Kidney (tissue), 14 donors: ENCODE data around the gene DOK6. TPM values are rescaled to one million over a fixed set of nuclear protein-coding genes. Genes with fewer than 3 reads are reported as not detected.

ENCODE experiments used
- DNase-seq, 5 donors: peaks; one replicate each; pipeline ENCODE4 v3.0.0-alpha.2; 2013 to 2020
- FAIRE-seq: peaks from 2 replicates; lab custom pipeline; 2012; peaks lifted over from hg19 to GRCh38; lab: Jason Lieb, UNC
- H3K27ac ChIP-seq, 2 donors: one replicate each; pipeline ENCODE4 v1.7.0; 2013; ENCODE audit warnings: low read depth in 2 of 2, low read length in 2 of 2, inconsistent platforms in 1 of 2
- H3K27me3 ChIP-seq: one replicate; pipeline ENCODE4 v1.7.1; 2013; ENCODE audit warnings: low read length, inconsistent platforms; ENCODE audit not compliant: control insufficient read depth, insufficient read depth
- H3K36me3 ChIP-seq, 3 donors: one replicate each; pipeline versions ENCODE4 v1.7.0 to v1.7.1; 2013; ENCODE audit warnings: low read length in 3 of 3, control low read depth in 1 of 3, inconsistent platforms in 1 of 3; ENCODE audit not compliant: insufficient read depth in 3 of 3, control insufficient read depth in 2 of 3
- H3K4me1 ChIP-seq, 3 donors: one replicate each; pipeline versions ENCODE4 v1.7.0 to v1.7.1; 2013; ENCODE audit warnings: low read length in 3 of 3, inconsistent platforms in 1 of 3, low read depth in 1 of 3; ENCODE audit not compliant: control insufficient read depth in 2 of 3, insufficient read depth in 2 of 3
- H3K4me3 ChIP-seq, 3 donors: one replicate each; pipeline versions ENCODE4 v1.7.0 to v1.8.1; 2013; ENCODE audit warnings: low read length in 3 of 3, control low read depth in 1 of 3, inconsistent platforms in 1 of 3
- H3K9ac ChIP-seq, 3 donors: one replicate each; pipeline versions ENCODE4 v1.7.0 to v1.7.1; 2013; ENCODE audit warnings: low read length in 3 of 3, control low read depth in 1 of 3, inconsistent platforms in 1 of 3
- H3K9me3 ChIP-seq, 3 donors: one replicate each; pipeline versions ENCODE4 v1.7.0 to v1.7.1; 2013; ENCODE audit warnings: low read length in 3 of 3, control low read depth in 1 of 3, inconsistent platforms in 1 of 3; ENCODE audit not compliant: control insufficient read depth in 2 of 3, insufficient read depth in 1 of 3
- CTCF ChIP-seq: IDR thresholded peaks from 3 replicates; pipeline ENCODE4 v1.5.1; 2012; ENCODE audit warnings: mild to moderate bottlenecking, moderate library complexity, borderline replicate concordance; ENCODE audit not compliant: insufficient read depth; ENCODE audit errors: extremely low read depth
- intact Hi-C: fragments of 100-400 bp; cut with DNase I; formaldehyde crosslinking; loops from one replicate; pipeline ENCODE4 v1.11.1; 2022
- polyA plus RNA-seq: library from polyadenylated mRNA; stranded (reverse); fragments of 350-450 nt; fragmentation: Illumina TruSeq; extraction: RNeasy Lipid Tissue Mini Kit (QIAGEN cat#74804); gene quantifications from one replicate; pipeline ENCODE4 v1.2.3, GENCODE V29; 2014; ENCODE audit warnings: low read depth, low replicate concordance; ENCODE audit not compliant: insufficient read depth
- total RNA-seq: library from RNA; stranded (reverse); fragmentation: NEBNext Ultra II Directional; extraction: Animal tissue kit (Norgen Biotek cat#: 25700); gene quantifications from one replicate; pipeline ENCODE4 v1.2.1, GENCODE V29; 2021
- donor health status: control.
- donor health status: control.
- donor health status: control.
- donor health status: control.
- donor health status: control.
- donor health status: DM: yes; HTN: yes; CAD: no.
- donor health status: Normal renal cell carcinoma (clear cell type).

DOK6 gene
- total and polyA plus RNA-seq, 2 donors from 2014 or later: 3.8 to 4.6 TPM

DNA sequence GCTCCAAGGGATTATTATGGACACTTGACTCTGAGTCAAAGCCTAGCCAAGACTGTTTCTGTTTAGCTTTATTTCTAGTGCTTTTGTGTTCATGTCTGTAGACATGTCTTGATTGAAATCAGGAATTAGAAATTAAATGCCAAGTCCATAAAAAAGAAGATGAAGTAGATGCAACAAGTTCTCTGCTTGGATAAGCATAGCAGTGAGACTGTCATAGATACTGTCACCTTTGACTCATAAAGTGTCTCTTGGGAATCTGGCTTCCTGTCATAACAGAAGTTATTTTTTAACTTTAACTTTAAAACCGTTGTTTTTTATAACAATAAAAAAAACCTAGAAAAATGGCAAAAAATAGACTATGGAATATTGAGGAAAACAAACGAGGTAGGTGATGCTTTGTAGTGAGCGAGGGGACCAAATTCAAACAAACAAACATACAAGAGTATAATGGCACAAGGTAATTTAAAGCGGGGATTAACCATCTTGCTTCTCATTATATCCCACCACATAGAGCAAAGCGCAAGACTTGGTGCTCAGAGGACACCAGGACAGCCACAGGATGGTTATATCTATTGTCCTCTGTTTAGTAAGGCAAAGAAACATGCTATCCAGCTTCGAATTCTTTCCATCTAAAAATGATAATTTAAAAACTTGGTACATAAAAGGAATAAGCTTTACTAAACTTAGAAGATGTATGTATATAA is 482.4 kb downstream of the DOK6 start:
- no peaks in the 10 kb centered on the region for H3K36me3 ChIP-seq
- DNase-seq: peak in 1 of 5 donors; percentile 13

DNA sequence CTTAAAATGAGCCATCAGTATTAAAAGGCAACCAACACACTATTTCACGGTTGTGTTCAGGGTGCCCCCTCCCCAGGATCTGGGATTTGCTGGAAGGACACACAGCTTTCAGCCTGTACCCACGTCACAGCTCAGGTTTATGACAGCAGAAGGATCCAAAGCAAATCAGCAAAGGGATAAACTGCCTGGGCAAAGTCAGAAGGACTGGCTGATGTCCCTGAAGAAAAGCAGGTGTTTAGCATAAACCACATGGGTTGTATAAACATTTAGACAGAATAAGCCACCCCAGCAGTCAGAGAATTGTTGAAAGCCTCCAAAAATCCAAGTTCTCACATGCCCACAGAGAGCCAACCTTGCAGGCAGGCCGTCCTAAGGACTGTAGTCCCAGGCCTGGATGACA is 483.1 kb downstream of the DOK6 start:
- TF ChIP-seq CTCF: no peak
- Histone ChIP-seq H3K9ac (no peak overlapping the region), H3K4me3 (no peak overlapping the region), H3K4me1 (no peaks in the 10 kb centered on the region), H3K27me3 (no peaks in the 10 kb centered on the region), H3K36me3 (no peaks in the 10 kb centered on the region), H3K27ac (no peak overlapping the region), H3K9me3 (no peaks in the 10 kb centered on the region)
- intact Hi-C loops: no loop called here
- FAIRE-seq: no peak
- DNase-seq: no peak

More for the DNA sequence above, 482.4 kb downstream of the DOK6 start:
- Histone ChIP-seq H3K27ac (no peak overlapping the region), H3K4me3 (no peak overlapping the region), H3K27me3 (no peaks in the 10 kb centered on the region), H3K9ac (no peak overlapping the region), H3K4me1 (no peaks in the 10 kb centered on the region), H3K9me3 (no peaks in the 10 kb centered on the region)
- FAIRE-seq: no peak
- TF ChIP-seq CTCF: no peak
- intact Hi-C loops: no loop called here

- DNase-seq (no peak), FAIRE-seq (no peak)
- H3K36me3 ChIP-seq: no peaks in the 10 kb centered on the region
- H3K9ac ChIP-seq: no peak overlapping the region
- TF ChIP-seq CTCF: no peak
- H3K4me1 ChIP-seq: no peaks in the 10 kb centered on the region
- intact Hi-C loops: no loop called here
- H3K9me3 ChIP-seq: no peaks in the 10 kb centered on the region
- H3K27me3 ChIP-seq: no peaks in the 10 kb centered on the region
- no peak overlapping the region for H3K4me3 ChIP-seq
- H3K27ac ChIP-seq: no peak overlapping the region
These were observed 484.7 kb downstream of the DOK6 start for GRCh38 chr18:69885355-69885754.
